SW 1271 (cell line): ENCODE measurements around the gene RAD51B.

Experiments
- DNase-seq, 2 experiments: peaks; one replicate each; lab custom pipeline; 2025; lab: John Stamatoyannopoulos, UW

Gene RAD51B

GRCh38 chr14:68511129-68512047, 691.8 kb downstream of the RAD51B start:
- DNase-seq: no peak

DNA sequence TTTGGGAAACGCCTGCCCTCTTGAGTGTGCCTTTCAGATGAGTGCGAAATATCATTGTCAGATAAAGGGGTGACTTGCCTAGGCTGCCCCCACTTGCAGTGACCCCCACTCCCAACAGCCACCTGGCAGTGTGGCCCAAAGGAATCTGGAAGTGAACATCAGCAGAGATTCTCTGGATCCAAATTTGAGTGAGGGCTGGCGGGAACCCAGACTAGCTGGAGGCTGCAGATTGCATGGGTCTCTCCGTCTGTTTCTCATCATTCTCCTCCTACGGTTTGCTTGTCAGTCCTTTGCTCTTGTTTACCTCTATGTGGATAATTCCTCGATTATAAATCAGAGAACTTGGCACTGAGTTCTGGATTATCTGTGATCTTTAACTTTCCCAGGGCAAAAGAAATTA, 692.5 kb downstream of the RAD51B start:
- DNase-seq: no peak

DNA sequence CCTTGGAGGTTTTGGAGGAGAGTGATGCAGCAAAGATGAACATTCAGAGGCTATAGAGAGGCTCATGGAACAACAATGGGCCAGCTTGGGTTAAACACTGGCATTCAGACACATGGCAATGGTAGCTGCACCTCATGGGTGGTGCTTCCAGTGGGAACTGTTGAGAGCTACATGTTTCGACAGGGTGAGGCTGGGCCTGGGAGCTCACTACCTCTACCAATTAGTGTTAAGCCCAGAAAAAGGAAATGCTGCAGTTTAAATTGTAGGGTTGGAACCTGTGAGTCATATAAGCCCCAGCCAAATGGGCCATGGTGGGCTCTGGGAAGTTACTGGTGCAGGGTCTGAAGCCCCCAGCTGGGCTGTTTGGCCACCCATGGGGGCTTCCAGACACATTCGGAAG, 693.6 kb downstream of the RAD51B start:
- no peak for DNase-seq

- DNase-seq: no peak
These were observed 694.4 kb downstream of the RAD51B start for GRCh38 chr14:68513838-68514607.

DNA sequence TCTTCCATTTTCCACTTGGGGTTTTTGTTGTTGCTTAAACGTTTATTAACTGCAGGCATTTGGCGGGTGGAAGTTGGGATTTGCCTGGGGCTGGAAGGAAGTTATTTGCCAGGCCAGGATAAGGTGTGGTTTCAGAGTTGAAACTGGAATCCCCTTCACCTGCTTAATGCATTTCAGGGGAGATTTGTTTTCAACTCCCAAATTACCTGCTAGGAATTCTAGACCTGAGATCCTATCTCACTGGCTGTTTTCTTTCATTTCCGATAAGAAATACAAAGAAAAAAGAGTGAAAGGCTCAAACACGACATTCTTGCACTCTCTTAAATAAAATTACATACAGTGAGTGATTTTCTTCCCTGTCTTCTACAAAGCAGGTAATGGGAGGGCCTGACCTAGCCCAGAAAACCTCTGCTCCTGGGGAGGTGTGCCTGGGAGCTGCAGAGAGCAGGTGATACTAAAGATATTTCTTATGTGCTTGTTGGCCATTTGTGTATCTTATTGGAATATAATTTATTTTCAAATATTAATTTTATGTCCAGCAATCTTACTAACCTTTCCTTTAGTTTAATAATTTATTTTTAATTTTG, 695.1 kb downstream of the RAD51B start:
- DNase-seq: no peak

DNA sequence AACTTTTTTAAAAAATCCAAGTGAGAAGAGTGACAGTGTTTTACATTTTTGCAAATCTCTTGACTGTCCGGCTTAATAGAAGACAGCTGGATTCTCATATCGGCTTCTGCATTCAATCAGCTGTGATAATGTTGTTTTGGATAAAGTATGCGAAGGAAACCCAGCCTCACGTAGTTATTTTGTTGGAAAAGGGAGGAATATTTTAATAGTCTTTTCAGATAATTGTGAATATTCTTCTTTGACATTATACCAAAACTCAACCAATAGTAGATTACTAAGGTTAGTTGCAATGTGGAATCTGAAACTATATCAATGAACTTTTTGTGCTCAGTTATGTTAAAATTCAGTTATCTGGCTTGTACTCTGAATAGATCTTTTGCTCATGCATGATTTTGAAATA, 696.8 kb downstream of the RAD51B start:
- DNase-seq: no peak

DNA sequence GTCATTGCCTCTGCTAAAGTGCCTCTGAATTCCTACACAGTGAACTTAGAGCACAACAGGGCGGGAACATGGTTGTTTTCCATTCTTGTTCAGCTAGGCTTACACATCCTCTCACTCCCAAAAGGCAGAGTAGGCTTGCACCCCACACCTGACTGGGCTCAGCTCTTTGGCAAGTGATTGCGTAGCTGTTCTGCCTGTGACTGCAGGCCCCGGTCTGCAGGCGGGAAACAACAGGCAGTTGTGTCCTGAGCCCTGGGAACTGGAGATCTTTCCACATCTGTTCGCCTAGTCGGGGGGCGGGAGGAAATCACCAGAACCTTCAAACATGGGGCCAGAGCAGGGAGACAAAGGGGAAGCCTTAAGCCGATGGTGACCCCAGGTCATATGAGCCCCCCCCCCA, 698.6 kb downstream of the RAD51B start:
- no peak for DNase-seq

- no peak for DNase-seq
These were observed 699.4 kb downstream of the RAD51B start for GRCh38 chr14:68518761-68519670.

- no peak for DNase-seq
These were observed 700.1 kb downstream of the RAD51B start for GRCh38 chr14:68519671-68520187.

- no peak for DNase-seq
These were observed 701.3 kb downstream of the RAD51B start for GRCh38 chr14:68520637-68521556.

DNA sequence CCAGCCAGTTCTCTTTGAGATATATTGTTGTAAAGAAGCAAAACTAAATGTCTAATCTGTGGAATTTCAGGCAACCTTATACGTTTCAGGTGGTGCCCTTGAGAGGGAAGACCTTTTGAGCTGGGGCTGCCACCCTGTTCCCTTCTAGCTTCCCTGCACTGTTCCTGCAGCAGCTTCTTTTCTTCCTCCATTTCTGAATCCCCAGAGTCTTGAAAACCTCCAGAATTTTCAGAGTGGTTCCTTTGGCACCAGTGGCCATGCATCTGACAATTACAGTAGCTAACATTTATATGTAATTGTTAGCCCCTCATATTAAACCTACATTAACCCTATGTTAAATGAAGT, 702.0 kb downstream of the RAD51B start:
- DNase-seq: no peak

- no peak for DNase-seq
These were observed 702.5 kb downstream of the RAD51B start for GRCh38 chr14:68521961-68522509.

- DNase-seq: no peak
These were observed 703.1 kb downstream of the RAD51B start for GRCh38 chr14:68522510-68523325.

- DNase-seq: no peak
These were observed 703.7 kb downstream of the RAD51B start for GRCh38 chr14:68523326-68523610.

GRCh38 chr14:68523989-68524725, 704.6 kb downstream of the RAD51B start:
- no peak for DNase-seq

DNA sequence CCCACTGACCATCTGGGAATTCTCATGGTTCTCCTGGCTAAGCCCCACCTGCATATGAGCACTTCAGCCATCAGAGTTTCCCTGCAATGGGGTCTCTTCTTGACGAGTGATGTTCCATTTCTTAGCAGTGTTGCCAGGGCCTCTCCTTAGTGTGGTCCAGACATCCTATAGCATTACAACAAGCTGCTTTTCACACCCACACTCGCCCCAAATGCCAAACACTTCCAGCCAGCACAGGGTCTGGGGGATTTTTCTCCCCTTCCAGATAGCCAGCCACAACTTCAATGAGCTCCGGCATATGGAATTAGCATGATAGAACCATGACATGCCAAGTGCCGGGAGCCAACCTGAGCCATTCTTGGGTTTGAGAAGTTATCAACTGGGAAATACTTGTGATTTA, 705.9 kb downstream of the RAD51B start:
- DNase-seq: no peak

DNA sequence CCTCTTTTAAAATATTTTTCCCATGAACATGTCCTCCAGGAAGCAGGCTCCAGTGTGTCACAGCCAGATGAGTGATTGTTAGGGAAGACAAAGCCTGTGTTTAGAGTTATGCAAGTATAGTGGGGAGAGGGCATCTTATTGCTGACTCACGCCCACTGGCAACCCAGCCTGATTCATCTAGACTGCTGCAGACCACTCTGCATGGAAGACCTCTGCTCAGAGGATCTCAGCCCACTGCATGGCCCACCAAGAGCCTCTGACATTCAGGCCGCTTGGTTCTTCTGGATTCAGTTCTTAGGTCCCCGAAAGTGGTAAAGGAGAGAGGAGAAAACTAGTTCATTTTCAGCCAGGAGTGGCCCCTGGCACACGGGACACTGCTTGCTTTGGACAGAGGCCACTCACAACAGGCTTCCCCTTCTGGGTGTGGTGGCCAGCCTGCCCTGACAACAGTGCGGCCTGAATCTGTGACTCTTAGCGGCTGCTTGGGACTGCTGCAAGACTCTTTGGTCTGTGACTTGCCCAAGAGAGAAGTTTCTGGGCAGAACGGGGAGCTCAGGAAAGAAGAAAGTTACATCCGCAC, 707.0 kb downstream of the RAD51B start:
- no peak for DNase-seq

- no peak for DNase-seq
These were observed 707.8 kb downstream of the RAD51B start for GRCh38 chr14:68527329-68527851.
